NB4 (cell line): ENCODE measurements around the gene XDH.

ENCODE experiments used
- CTCF ChIP-seq: IDR thresholded peaks from one replicate; pipeline ENCODE4 v1.5.1; 2012; ENCODE audit warnings: low read depth, low read length
- MYC ChIP-seq: IDR thresholded peaks from 2 replicates; pipeline ENCODE4 v1.6.1; 2011; ENCODE audit warnings: low read depth, low read length
- POLR2A ChIP-seq: IDR thresholded peaks from 2 replicates; pipeline ENCODE4 v1.6.1; 2011; ENCODE audit warnings: mild to moderate bottlenecking; ENCODE audit not compliant: insufficient read length; ENCODE audit errors: extremely low read depth
- TF ChIP-seq, protein P1 (sequence below): IDR thresholded peaks from 2 replicates; pipeline ENCODE4 v1.6.1; 2011; ENCODE audit warnings: low read depth, low read length

DNA sequence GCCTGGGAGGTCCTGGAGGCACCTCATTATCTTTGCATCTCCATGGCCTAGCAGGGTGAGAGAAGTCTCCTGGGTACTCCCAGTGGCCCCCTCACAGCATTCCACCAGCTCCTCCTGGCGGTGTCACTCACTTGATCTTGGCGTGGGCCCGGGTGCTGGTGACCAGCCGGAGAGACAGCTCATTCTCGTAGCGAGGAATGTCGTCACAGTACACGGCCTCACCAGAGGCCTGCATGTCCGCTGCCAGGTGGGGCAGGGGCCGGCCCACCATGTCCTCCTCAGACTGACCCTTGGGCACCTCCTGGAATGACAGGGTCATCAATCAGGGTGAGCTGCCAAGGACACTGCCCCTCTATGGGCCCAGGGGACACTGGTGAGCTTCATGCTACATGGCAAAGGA lies 42.4 kb downstream of the XDH start:
- TF ChIP-seq CTCF (no peak), POLR2A (no peak), MYC (no peak)
- TF ChIP-seq, protein P1, sequence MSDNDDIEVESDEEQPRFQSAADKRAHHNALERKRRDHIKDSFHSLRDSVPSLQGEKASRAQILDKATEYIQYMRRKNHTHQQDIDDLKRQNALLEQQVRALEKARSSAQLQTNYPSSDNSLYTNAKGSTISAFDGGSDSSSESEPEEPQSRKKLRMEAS, result no peak
